Smooth muscle cell (in vitro differentiated cells): ENCODE data around the gene INAVA. TPM values are rescaled to one million over a fixed set of nuclear protein-coding genes. Genes with fewer than 3 reads are reported as not detected.

ENCODE experiments used
- DNase-seq: peaks from one replicate; lab custom pipeline; 2025; ENCODE audit not compliant: unreplicated experiment; lab: John Stamatoyannopoulos, UW
- H2AFZ ChIP-seq: fragments of 200-600 bp; sonication (generic); 2 replicates; pipeline ENCODE4 v1.6.0; 2016; ENCODE audit warnings: antibody characterized with exemption, low read depth, mild to moderate bottlenecking
- H3F3A ChIP-seq: fragments of 200-600 bp; sonication (generic); 2 replicates; pipeline ENCODE4 v1.6.0; 2017; ENCODE audit warnings: antibody characterized with exemption, low read depth
- H3K27ac ChIP-seq: fragments of 200-600 bp; sonication (generic); 2 replicates; pipeline ENCODE4 v1.5.1; 2016; ENCODE audit warnings: low read depth, mild to moderate bottlenecking
- H3K27me3 ChIP-seq: fragments of 200-600 bp; sonication (generic); 2 replicates; pipeline ENCODE4 v1.6.1; 2016; ENCODE audit warnings: low read depth, mild to moderate bottlenecking
- H3K36me3 ChIP-seq: fragments of 200-600 bp; sonication (generic); 2 replicates; pipeline ENCODE4 v1.5.1; 2016; ENCODE audit warnings: low read depth
- H3K4me1 ChIP-seq: fragments of 200-600 bp; sonication (generic); 2 replicates; pipeline ENCODE4 v1.5.1; 2016; ENCODE audit warnings: low read depth
- H3K4me2 ChIP-seq: fragments of 200-600 bp; sonication (generic); 2 replicates; pipeline ENCODE4 v1.6.0; 2016; ENCODE audit warnings: mild to moderate bottlenecking
- H3K4me3 ChIP-seq: fragments of 200-600 bp; sonication (generic); 2 replicates; pipeline ENCODE4 v1.5.1; 2016; ENCODE audit warnings: mild to moderate bottlenecking
- H3K79me2 ChIP-seq: fragments of 200-600 bp; sonication (generic); 2 replicates; pipeline ENCODE4 v1.6.0; 2016; ENCODE audit warnings: low read depth, mild to moderate bottlenecking
- H3K9ac ChIP-seq: fragments of 200-600 bp; sonication (generic); 2 replicates; pipeline ENCODE4 v1.6.0; 2016; ENCODE audit warnings: low read depth
- H3K9me3 ChIP-seq: fragments of 200-600 bp; sonication (generic); replicated peaks from 2 replicates; pipeline ENCODE4 v1.5.1; 2016; ENCODE audit warnings: low read depth
- H4K20me1 ChIP-seq: fragments of 200-600 bp; sonication (generic); 2 replicates; pipeline ENCODE4 v1.6.0; 2016; ENCODE audit warnings: low read depth
- WGBS: methylation state at CpG from one replicate; pipeline ENCODE4 v1.1.7; 2016; ENCODE audit warnings: low lambda C conversion rate; 5-methylcytosine and 5-hydroxymethylcytosine counted together
- polyA plus RNA-seq: library from polyadenylated mRNA; unstranded; fragments of >200 nt; fragmentation: Nextera tagmentation; extraction: Ambion mirVana; gene quantifications from 2 replicates; pipeline ENCODE4 v1.2.1, GENCODE V29; 2016
- total RNA-seq: library from RNA; depleted of rRNA; stranded (reverse); fragments of >200 nt; gene quantifications from 2 replicates; pipeline ENCODE4 v1.2.3, GENCODE V29; 2014
- TF ChIP-seq, protein P1 (sequence below): fragments of 200-600 bp; sonication (generic); IDR thresholded peaks from 2 replicates; pipeline ENCODE4 v1.5.1; 2017; ENCODE audit warnings: borderline replicate concordance, mild to moderate bottlenecking, antibody characterized with exemption; ENCODE audit not compliant: insufficient read depth, poor library complexity, severe bottlenecking

INAVA gene
- total and polyA plus RNA-seq, 2 experiments from 2014 or later = 10.1 to 16.9 TPM

- no peaks in the 10 kb centered on the region for H3K79me2 ChIP-seq
- WGBS = 98% methylated on average over 2 of the region's 2 CpGs
- no peak overlapping the region for H3K9ac ChIP-seq
- H3K4me1 ChIP-seq = no peaks in the 10 kb centered on the region
- H3K9me3 ChIP-seq = no peaks in the 10 kb centered on the region
- no peak overlapping the region for H3K27ac ChIP-seq
- H3K36me3 ChIP-seq = peaks cover 22% of the 10 kb centered on the region
- H4K20me1 ChIP-seq = no peaks in the 10 kb centered on the region
- H3K27me3 ChIP-seq = no peaks in the 10 kb centered on the region
- no peak for DNase-seq
- TF ChIP-seq, protein P1, sequence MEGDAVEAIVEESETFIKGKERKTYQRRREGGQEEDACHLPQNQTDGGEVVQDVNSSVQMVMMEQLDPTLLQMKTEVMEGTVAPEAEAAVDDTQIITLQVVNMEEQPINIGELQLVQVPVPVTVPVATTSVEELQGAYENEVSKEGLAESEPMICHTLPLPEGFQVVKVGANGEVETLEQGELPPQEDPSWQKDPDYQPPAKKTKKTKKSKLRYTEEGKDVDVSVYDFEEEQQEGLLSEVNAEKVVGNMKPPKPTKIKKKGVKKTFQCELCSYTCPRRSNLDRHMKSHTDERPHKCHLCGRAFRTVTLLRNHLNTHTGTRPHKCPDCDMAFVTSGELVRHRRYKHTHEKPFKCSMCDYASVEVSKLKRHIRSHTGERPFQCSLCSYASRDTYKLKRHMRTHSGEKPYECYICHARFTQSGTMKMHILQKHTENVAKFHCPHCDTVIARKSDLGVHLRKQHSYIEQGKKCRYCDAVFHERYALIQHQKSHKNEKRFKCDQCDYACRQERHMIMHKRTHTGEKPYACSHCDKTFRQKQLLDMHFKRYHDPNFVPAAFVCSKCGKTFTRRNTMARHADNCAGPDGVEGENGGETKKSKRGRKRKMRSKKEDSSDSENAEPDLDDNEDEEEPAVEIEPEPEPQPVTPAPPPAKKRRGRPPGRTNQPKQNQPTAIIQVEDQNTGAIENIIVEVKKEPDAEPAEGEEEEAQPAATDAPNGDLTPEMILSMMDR = no peak
- no peak overlapping the region for H3K4me2 ChIP-seq
- no peak overlapping the region for H2AFZ ChIP-seq
- no peak overlapping the region for H3K4me3 ChIP-seq
- peaks cover 16% of the 10 kb centered on the region for H3F3A ChIP-seq
Observed at GRCh38 chr1:200861937-200862647, 32.6 kb upstream of the INAVA start.

DNA sequence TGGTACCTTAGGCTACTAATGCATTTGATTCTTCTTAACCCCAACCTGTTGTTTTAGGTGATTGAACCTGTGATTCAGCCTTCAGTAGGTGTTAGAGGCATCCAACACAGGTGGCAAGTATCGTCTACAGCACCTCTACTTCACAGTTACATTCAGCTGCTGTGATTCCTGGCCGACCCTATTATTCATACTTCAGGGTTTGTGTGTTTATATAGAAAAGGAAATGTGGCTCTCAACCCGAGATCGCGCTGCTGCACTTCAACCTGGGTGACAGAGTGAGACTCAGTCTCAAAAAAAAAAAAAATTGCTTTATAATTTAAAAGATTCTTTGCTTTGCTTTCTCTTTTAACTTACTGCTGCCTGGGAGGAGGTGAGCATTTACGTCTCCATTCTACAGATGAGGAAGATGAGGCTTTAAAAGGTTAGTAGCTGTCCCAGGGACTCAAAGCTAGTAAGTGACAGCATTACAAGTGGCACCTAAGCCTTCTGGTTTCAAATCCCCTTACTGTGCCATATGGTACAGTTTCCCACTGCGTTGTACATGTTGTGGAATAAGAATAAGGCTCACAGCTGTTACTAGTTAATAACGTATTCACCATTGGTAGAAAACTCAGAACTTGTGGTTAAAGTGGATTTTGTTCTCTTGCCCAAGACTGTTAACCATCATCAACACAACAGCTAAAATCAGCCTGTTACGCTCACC, 31.8 kb upstream of the INAVA start:
- H3K79me2 ChIP-seq = no peaks in the 10 kb centered on the region
- WGBS = 98% methylated on average over 9 of the region's 9 CpGs
- H3K36me3 ChIP-seq = peaks cover 14% of the 10 kb centered on the region
- H3K4me2 ChIP-seq = no peak overlapping the region
- no peak overlapping the region for H3K27ac ChIP-seq
- no peaks in the 10 kb centered on the region for H3K4me1 ChIP-seq
- TF ChIP-seq, protein P1 = no peak
- H4K20me1 ChIP-seq = no peaks in the 10 kb centered on the region
- H3K27me3 ChIP-seq = no peaks in the 10 kb centered on the region
- H3K9me3 ChIP-seq = no peaks in the 10 kb centered on the region
- no peak overlapping the region for H2AFZ ChIP-seq
- H3K4me3 ChIP-seq = no peak overlapping the region
- peaks cover 16% of the 10 kb centered on the region for H3F3A ChIP-seq
- H3K9ac ChIP-seq = no peak overlapping the region
- DNase-seq = no peak

DNA sequence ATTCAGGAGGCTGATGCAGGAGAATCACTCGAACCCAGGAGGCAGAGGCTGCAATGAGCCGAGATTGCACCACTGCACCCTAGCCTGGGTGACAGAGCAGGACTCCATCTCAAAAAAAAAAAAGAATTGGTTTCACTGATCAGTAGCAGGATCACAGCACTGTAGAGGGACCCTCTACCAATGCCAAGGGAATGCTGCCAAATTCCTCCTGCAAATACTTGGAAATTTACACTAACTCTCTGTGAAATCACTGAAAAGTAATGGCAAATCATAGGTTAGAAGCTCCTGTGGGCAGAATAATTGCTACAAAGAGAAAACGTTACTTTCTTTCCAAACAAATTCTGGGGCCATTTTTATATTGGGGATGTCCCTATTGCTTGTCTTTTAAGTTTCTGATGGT, 28.6 kb upstream of the INAVA start:
- WGBS = 89% methylated on average over 3 of the region's 3 CpGs
- DNase-seq = no peak
- Histone ChIP-seq H3K9me3 (no peaks in the 10 kb centered on the region), H3F3A (peaks cover 16% of the 10 kb centered on the region), H3K4me2 (no peak overlapping the region), H3K9ac (no peak overlapping the region), H3K4me1 (no peaks in the 10 kb centered on the region), H3K27me3 (no peaks in the 10 kb centered on the region), H3K79me2 (no peaks in the 10 kb centered on the region), H3K4me3 (no peak overlapping the region), H3K27ac (no peak overlapping the region), H4K20me1 (no peaks in the 10 kb centered on the region), H2AFZ (no peak overlapping the region), H3K36me3 (peaks cover 6% of the 10 kb centered on the region)
- TF ChIP-seq, protein P1 = no peak
